Measurements from ENCODE around the gene GPR61.

GPR61 gene

GRCh38 chr1:109534307-109534858 lies 5.3 kb upstream of the GPR61 start:
- TF ChIP-seq CTCF (IDR thresholded peaks at IDR 0.05; ENCODE audit: low read depth, low read length, missing control alignments) = no peak
- H3K27me3 ChIP-seq (replicated peaks) = no peaks in the 10 kb centered on the region
- H3K4me3 ChIP-seq (ENCODE audit: low read depth, low read length) = no peak overlapping the region
- DNase-seq = no peak
- in situ Hi-C loops (cut with HindIII; ENCODE audit: low pct_ligation_motif_present, low sequenced_read_pairs) = no loop called here
- H3K36me3 ChIP-seq (replicated peaks) = no peaks in the 10 kb centered on the region
- no peak overlapping the region for H3K27ac ChIP-seq

- Histone ChIP-seq H3K27ac (no peak overlapping the region), H3K27me3 (replicated peaks) (no peaks in the 10 kb centered on the region), H3K36me3 (replicated peaks) (no peaks in the 10 kb centered on the region), H3K4me3 (ENCODE audit: low read depth, low read length) (no peak overlapping the region)
- in situ Hi-C loops (cut with HindIII; ENCODE audit: low pct_ligation_motif_present, low sequenced_read_pairs) = no loop called here
- no peak for TF ChIP-seq CTCF (IDR thresholded peaks at IDR 0.05; ENCODE audit: low read depth, low read length, missing control alignments)
- DNase-seq = no peak
These were observed 4.2 kb upstream of the GPR61 start for GRCh38 chr1:109535481-109535880.

GRCh38 chr1:109535971-109536491 lies 3.6 kb upstream of the GPR61 start:
- in situ Hi-C loops (cut with HindIII; ENCODE audit: low pct_ligation_motif_present, low sequenced_read_pairs) = no loop called here
- Histone ChIP-seq H3K27ac (no peak overlapping the region), H3K27me3 (replicated peaks) (no peaks in the 10 kb centered on the region), H3K36me3 (replicated peaks) (no peaks in the 10 kb centered on the region), H3K4me3 (ENCODE audit: low read depth, low read length) (no peak overlapping the region)
- DNase-seq = no peak
- no peak for TF ChIP-seq CTCF (IDR thresholded peaks at IDR 0.05; ENCODE audit: low read depth, low read length, missing control alignments)

- H3K27ac ChIP-seq = no peak overlapping the region
- H3K4me3 ChIP-seq (ENCODE audit: low read depth, low read length) = no peak overlapping the region
- in situ Hi-C loops (cut with HindIII; ENCODE audit: low pct_ligation_motif_present, low sequenced_read_pairs) = no loop called here
- H3K27me3 ChIP-seq (replicated peaks) = no peaks in the 10 kb centered on the region
- no peak for TF ChIP-seq CTCF (IDR thresholded peaks at IDR 0.05; ENCODE audit: low read depth, low read length, missing control alignments)
- no peaks in the 10 kb centered on the region for H3K36me3 ChIP-seq (replicated peaks)
- DNase-seq = no peak
These were observed 2.1 kb upstream of the GPR61 start for GRCh38 chr1:109537450-109538178.

GRCh38 chr1:109538827-109539555 lies 681 bp upstream of the GPR61 start:
- Histone ChIP-seq H3K4me3 (ENCODE audit: low read depth, low read length) (no peak overlapping the region), H3K36me3 (replicated peaks) (no peaks in the 10 kb centered on the region), H3K27me3 (replicated peaks) (no peaks in the 10 kb centered on the region), H3K27ac (no peak overlapping the region)
- no peak for DNase-seq
- in situ Hi-C loops (cut with HindIII; ENCODE audit: low pct_ligation_motif_present, low sequenced_read_pairs) = no loop called here
- TF ChIP-seq CTCF (IDR thresholded peaks at IDR 0.05; ENCODE audit: low read depth, low read length, missing control alignments) = no peak

Data from brain microvascular endothelial cell (primary cell).